GM18502 (cell line): ENCODE measurements around the gene WDR70.
A peak's percentile ranks its signal among the peaks of the same experiment; 100 is the strongest.
"Not testable (repeated sequence)": the region's sequence is repeated elsewhere in the genome, so short reads cannot be mapped to it uniquely, and the experiment has no call there.

Experiments
- ATAC-seq: cut with Tn5 transposase; IDR thresholded peaks from one replicate; pipeline ENCODE4 v1.9.1; 2021; ENCODE audit warnings: mild to moderate bottlenecking; ENCODE audit not compliant: unreplicated experiment, poor library complexity

WDR70 gene

DNA sequence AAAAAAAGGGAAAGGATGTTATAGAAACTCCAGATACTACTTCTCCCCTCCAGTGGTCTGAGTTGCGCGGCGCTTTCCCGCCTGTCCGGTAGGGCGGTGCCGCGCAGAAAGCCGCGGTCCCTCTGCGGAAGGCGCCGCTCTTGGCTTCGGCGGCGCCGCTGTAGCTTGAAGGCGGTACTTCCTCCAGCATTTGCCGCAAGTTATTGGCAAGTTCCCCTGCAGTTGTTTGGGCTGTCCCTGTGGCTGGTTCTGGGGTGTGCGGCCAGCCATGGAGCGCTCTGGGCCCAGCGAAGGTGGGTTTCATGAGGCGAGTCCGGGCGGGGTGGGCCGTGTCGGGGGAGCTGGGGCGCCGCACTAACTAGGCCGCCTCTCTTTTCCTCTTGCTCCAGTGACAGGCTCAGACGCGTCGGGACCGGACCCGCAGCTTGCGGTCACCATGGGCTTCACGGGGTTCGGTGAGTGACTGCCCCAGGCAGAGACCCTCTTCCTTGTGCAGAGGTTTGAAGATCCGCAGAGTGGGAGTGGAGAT is at the start of gene WDR70:
Gene WDR70 (plus strand): TSS at position 219 of the 529 bp plus-strand sequence. CDS start 50 bp downstream, at position 269.
- peak; percentile 98 for ATAC-seq

DNA sequence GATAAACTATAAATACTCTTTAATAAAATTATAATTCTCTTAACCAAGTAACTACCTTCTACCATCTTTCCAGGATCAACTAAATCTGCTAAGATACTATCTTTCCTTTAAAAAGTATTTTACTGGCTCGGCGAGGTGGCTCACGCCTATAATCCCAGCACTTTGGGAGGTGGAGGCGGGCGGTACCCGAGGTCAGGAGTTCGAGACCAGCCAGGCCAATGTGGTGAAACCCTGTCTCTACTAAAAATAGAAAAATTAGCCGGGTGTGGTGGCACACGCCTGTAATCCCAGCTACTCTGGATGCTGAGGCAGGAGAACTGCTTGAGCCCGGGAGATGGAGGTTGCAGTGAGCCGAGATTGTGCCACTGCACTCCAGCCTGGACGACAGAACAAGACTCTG is 44.4 kb upstream of the WDR70 start:
- ATAC-seq: not testable (repeated sequence)

DNA sequence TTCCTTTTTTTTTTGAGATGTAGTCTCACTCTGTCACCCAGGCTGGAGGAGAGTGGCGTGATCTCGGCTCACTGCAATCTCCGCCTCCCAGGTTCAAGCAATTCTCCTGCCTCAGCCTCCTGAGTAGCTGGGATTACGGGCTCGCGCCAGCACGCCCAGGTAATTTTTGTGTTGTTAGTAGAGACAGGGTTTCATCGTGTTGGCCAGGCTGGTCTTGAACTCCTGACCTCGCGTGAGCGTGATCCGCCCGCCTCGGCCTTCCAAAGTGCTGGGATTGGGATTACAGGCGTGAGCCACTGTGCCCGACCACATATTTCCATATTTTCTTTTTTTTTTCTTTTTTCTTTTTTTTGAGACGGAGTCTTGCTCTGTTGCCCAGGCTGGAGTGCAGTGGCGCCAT is 36.4 kb upstream of the WDR70 start:
- ATAC-seq: not testable (repeated sequence)

DNA sequence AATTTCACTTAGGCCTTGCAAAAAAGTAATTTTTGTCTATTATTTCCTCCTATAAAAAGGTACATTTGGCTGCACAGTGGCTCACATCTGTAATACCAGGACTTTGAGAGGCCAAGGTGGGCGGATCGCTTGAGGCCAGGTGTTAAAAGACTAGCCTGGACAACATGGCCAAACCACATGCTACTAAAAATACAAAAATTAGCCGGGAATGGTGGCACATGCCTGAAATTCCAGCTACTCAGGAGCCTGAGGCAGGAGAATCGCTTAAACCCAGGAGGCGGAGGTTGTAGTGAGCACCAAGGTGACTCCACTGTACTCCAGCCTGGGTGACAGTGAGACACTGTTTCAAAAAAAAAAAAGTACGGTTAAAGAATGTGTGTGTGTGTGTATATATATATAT is 24.0 kb upstream of the WDR70 start:
- ATAC-seq: no peak

DNA sequence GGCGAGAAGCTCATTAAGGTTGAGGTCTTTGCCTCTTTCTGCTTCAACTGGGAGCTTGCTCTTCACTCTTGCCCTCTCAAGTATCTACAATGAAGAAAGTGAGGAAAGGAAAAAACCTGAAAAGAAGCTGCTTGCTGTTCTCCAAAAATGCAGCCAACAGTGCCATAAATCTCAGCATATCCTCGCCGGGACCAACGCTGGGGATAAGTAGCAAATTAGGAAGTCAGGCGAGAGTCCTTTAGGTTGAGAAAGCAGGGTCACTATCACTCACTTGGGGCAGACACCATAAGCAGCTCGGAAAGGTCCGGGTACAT is 8.6 kb upstream of the WDR70 start:
- no peak for ATAC-seq

DNA sequence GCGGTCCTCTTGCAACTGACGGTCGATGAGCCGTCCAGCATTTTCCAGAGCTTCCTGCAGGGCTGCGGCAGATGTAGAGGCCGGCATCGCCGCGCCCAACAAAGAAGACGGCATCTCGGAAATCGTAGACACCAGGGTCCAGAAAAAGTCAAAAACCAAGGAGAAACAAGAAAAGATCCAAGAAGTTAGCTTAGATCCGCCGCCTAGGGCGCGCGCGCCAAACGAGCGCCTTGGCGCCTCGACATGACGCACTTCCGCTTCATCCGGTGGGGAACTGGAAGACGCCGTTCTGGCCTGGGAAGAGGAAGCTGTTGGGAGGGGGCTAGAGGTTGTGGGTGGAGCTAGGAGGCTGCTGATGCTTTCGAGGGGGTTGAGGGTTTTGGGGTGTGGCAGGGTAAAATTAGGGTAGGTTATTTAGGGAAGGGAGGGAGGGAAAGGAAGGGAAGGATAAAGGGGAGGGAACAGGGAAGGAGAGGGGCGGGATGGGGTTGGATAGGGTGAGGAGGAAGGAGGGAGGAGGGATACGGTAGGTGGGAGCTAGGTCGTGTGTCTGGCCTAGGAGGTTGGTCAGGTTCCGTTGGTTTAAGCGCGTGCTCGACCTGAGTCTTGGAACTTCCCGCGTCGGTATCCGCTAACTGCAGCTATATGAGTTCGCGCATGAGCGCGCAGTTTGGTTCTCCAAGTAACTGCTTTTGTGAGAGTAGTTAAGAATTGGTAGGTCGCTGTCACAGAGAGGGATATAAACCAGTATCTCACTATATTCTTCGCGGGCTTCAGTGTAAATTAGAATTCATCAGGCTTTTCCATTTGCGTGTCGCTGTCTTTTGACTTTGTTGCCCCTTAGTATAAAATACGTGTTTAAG is 8.0 kb upstream of the WDR70 start, which contains the start of gene NUP155:
Gene NUP155 (minus strand): TSS at position 243 of the 863 bp plus-strand sequence. CDS start 129 bp downstream, at position 114.
- ATAC-seq: peak; percentile 95

DNA sequence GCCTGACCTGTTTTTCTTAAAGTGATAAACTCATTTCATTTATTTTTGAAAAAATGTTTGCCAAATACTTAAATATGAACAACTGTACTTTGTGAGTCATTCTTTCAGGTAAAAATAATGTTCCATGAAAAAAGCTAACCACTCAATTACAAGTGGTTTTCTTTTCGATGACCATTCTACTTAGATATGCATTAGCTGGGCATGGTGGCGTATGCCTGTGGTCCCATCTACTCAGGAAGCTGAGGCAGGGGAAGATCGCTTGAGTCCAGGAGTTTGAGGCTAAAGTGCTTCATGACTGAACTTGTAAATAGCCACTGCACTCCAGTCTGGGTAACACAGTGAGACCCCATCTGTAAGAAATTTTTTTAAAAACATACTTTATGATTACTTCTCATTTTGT is 4.0 kb upstream of the WDR70 start:
- ATAC-seq: no peak

DNA sequence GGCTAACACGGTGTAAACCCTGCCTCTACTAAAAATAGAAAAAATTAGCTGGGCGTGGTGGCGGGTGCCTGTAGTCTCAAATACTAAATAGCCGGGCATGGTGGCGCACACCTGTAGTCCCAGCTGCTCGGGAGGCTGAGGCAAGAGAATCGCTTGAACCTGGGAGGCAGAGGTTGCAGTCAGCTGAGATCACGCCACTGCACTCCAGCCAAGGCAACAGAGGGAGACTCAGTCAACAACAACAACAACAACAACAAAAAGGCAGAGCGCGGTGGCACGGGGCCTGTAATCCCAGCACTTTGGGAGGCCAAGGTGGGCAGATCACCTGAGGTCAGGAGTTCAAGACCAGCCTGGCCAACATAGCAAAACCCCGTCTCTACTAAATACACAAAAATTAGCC is 1.1 kb upstream of the WDR70 start:
- not testable (repeated sequence) for ATAC-seq

DNA sequence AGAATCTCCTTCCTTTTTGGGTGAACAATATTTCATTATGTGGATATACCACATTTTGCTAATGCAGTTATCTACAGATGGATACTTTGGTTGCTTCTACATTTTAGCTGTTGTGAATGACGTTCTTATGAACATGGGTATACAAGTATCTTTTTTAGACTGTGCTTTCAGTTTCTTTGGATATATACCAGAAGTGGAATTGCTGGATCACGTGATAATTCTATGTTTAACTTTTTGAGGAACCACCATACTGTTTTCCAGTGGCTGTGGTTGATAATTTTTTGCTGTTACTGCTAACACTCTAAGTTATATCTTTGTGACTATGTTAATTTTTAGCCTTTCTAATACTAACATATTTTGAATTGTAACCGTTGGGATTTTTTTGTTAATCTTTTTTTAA is 12.5 kb downstream of the WDR70 start:
- ATAC-seq: no peak

DNA sequence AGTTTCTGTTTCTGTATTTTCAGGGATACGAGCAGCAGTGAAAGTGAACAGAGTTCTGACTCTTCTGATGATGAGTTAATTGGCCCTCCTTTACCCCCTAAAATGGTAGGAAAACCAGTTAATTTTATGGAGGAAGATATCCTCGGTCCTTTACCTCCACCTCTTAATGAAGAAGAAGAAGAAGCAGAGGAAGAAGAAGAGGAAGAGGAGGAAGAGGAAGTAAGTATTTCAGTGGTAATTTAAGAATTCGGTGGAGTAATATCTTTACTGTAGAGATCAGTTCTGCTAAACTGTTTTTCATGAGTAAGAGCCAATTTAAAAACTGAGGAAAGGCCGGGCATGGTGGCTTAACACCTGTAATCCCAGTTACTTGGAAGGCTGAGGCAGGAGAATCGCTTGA is 17.2 kb downstream of the WDR70 start:
- no peak for ATAC-seq

DNA sequence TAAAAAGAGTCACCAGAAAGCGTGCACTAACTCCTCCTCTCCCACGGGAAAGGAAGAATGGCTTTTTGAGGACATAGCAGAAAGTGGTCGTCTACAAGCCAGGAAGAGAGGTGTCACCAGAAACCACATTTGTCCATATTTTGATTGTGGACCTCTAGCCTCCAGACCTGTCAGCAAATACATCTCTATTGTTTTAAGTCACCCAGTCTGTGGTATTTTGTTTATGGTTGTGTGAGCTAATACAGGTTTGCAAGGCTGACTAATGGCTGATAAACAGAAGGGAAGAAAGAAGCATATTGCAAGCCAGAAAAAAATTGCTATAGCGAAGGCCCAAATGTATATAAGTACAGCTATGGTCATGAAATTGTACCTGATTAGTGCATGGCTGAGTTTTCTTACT is 21.4 kb downstream of the WDR70 start:
- no peak for ATAC-seq

DNA sequence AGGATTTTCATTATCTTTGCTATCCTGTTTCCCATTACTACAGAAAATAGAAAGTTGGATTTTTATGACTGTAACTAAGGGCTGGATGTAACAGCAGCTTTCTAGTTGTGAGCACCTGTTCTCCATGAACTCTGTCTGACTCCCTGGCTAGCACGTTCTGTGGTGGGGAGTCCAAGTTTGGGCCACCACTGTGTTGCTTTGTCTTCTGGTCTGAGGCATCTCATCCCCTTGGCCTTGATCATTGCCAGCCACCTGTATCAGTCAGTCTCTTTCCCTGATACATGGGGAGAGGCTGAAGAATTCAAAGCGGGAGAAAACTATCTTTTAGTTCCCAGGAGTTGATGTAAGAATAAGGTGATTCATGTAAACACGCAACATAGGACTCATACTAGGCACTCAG is 33.4 kb downstream of the WDR70 start:
- ATAC-seq: no peak

DNA sequence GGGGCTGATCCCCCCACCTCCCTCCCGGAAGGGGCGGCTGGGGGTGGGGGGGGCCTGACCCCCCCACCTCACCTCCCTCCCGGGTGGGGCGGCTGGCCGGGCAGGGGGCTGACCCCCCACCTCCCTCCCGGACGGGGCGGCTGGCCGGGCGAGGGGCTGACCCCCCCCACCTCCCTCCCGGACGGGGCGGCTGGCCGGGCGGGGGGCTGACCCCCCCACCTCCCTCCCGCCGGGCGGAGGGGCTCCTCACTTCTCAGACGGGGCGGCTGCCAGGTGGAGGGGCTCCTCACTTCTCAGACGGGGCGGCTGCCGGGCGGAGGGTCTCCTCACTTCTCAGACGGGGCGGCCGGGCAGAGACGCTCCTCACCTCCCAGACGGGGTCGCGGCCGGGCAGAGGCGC is 36.3 kb downstream of the WDR70 start:
- not testable (repeated sequence) for ATAC-seq

DNA sequence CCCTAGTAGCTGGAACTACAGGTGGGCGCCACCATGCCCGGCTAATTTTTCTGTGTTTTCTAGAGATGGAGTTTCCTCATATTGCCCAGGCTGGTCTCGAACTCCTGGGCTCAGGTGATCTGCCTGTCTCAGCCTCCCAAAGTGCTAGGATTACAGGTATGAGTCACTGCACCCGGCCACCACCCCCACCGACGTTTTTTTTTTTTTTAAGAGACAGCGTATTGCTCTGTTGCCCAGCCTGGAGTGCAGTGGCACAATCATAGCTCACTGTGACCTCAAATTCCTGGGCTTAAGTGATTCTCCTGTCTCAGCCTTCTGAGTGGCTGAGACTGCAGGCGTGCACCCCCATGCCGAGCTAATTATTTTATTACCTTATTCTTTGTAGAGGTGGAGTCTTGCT is 38.2 kb downstream of the WDR70 start:
- ATAC-seq: no peak

DNA sequence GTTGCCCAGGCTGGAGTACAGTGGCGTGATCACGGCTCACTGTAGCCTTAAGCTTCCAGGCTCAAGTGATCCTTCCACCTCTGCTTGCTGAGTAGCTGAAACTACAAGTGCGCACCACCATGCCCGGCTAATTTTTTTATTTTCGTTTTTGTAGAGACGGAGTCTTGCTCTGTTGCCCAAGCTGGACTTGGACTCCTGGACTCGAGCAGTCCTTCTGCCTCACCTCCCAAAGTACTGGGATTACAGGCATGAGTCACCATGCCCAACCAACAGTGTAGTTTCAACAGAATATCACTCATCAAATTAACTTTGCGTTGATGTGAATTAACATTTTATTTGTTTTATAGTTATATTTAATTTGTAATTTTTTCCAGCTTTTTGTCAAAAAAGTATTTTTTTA is 45.3 kb downstream of the WDR70 start:
- ATAC-seq: no peak

DNA sequence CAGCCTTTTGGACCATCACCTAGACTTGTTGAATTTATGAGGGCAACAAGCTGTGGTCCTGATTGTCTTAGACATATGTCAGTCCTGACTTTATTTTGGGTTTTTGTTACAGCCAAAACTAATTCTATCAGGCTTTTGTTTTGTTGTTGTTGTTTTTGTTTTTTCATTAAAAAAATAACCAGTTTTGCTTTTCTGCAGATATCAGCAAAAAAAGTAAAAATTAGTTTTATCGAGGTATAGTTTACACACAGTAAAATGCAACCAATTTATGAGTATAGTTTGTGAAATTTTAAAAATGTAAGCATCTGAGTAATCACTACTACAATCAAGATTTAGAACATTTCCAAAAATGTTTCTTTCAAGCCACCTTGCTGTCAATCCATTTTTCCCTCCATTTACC is 48.9 kb downstream of the WDR70 start:
- no peak for ATAC-seq

DNA sequence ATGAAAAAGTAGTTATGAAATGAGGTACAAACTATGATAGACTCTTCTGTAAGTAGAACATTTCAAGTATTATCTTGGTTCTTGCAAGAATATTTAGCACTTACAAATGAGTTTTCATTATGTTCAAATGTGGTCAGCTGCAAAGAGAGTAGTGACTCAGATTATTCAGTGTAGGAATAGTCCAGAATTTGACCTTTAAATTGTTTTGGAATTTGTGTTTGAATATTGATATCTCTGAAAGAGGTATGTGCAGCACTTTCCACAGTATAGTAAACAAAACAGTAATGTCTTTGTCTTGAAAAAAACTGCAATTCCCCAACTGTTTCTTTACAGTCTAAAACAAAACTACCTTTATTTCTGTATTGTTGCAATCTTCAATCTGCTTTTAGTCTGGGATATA is 56.1 kb downstream of the WDR70 start:
- no peak for ATAC-seq

DNA sequence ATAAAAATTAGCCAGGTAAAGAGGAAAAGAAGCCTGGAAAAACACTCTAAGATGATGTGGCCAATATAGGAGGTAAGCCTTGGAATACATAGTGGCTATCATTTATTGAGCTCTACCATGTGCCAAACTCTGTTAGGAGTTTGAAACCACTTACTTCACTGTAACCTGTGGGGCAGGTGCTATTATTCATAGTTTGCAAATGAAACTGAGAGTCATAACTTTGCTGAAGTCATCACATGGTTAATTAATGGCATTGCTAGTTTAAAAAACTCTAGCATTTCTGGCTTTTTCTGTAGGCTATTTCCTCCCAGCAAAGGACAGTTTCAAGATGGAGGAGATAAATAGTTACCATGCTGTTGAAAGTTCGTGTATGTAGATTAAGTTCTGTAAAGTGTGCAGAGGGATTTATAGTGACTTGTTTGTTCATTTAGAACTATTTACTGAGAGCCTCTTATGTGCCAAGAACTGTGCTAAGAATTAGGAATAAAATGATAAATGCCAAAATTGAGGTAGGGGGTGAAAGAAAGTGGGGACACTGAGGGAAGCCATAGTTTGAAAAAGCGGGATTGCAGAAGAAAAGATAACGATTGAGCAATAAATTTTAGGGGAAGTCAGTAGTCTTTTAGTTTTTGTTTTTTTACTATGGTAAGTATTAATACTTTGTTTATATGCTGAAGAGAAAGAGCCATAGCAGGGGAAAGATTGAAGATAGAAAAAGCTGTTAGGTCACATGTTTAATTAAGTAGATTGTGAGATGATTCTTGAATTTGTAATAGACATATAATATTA is 57.2 kb downstream of the WDR70 start:
- ATAC-seq: peak; percentile 55

DNA sequence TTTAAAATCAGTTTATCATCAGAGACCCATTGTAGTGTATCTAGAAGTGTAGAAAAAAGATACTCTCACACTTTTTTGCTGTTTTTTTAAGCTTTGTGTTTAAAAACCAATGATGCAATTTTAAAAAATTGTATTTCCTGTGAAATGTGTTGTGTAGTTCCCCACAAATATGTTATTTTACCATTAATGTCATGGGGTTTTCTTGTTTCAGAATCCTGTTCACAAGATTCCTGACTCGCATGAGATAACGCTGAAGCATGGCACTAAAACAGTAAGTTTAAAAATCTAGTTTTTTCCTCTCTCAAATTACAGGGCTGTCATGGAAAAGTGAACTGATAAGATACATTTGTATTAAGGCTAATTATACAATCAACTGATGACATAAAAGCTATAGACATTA is 58.6 kb downstream of the WDR70 start:
- no peak for ATAC-seq

DNA sequence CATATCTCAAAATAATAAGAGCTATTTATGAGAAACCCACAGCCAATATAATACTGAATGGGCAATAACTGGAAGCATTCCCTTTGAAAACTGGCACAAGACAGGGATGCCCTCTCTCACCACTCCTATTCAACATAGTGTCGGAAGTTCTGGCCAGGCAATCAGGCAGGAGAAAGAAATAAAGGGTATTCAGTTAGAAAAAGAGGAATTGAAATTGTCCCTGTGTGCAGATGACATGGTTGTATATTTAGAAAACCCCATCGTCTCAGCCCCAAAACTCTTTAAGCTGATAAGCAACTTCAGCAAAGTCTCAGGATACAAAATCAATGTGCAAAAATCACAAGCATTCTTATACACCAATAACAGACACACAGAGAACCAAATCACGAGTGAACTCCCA is 66.7 kb downstream of the WDR70 start:
- ATAC-seq: not testable (repeated sequence)

DNA sequence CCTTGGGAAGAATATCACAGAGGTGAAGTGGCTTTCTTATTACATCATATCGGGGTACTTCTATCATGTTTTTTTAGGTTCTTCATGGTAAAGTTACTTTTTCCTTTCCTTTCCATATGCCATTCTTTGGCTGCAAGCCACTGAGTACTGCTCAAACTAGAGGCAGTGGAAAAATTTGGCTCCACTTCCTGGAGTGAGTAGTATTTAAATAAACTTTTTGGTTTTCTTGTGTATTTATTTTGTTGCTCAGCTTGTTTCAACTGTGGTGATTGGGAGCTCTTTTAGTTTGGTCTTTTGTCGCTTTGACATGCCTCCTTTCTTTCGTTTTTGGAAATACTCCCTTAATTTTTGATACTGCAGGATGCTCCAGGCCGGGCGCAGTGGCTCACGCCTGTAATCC is 69.8 kb downstream of the WDR70 start:
- no peak for ATAC-seq
